GM19395 (cell line): ENCODE measurements around the gene ABCB11.

Experiments
- ATAC-seq: cut with Tn5 transposase; IDR thresholded peaks from one replicate; pipeline ENCODE4 v1.9.1; 2021; ENCODE audit warnings: mild to moderate bottlenecking, moderate library complexity; ENCODE audit not compliant: unreplicated experiment

The ABCB11 gene

DNA sequence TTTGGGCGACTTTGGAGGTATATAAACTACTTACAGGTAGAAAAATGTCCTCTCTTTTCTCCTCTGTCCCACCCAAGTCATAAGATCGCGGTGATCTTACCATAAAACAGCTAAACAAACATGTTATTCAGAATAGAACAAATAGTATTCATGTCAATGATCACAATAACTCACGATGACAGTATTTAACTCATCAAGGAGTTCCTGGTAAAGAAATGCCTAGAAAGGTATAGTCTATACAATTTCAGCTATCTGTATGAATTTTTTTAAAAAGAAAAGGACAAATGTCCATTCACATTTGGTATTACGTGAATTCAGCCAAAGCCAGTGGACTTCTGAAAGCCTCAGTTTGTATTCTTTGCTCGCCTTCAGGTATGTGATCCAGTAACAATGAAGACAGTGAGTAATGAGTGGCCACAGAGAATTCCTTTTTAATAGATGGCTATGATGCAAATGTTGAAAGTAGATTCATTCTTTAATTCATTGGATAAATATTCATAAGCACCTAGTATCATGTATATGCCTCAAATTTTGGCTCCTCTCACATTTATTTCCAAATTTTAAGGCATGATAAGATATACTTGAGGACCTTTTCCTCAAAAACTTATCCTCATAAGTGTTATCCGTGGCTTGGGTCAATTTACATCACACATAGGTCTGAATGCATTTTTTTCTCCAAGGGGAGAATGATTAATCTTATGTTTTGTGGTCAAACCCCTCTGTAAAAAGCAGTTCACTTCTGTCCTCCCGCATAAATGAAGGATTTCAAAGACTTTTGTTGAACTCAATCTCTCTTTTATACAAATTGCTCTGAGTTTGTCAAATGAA lies 20.3 kb downstream of the ABCB11 start:
- no peak for ATAC-seq

DNA sequence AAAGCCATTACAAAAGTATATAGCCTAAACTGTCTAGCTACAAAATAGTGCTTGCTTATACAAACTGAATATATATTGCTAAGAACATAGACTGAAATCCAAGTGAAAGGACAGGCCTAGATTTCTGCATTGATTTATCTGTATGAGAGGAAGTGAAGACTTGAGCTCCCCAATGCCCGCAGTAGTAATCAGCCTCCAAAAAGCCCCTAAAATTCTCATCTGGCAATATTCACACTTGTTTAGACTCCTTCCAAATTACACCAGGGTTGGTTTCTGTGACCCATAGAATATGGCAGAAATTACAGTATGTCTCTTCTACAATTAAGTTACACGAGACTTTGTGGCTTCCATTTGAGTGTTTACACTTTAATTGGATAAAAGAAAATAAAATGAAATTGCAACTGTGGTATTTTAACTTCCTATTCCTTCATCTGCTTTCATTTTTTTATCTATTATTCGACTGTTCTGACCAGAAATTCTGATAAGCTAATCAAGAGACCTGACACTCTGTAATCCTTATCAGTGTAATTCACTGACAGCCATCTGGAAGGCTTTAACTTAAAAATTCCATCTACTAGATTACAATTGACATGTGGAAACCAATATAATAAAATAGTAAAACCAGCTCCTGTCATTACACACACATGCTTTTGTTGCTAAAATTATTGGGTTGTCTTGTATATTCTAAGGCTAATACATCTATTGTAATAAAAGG lies 21.1 kb downstream of the ABCB11 start:
- no peak for ATAC-seq

DNA sequence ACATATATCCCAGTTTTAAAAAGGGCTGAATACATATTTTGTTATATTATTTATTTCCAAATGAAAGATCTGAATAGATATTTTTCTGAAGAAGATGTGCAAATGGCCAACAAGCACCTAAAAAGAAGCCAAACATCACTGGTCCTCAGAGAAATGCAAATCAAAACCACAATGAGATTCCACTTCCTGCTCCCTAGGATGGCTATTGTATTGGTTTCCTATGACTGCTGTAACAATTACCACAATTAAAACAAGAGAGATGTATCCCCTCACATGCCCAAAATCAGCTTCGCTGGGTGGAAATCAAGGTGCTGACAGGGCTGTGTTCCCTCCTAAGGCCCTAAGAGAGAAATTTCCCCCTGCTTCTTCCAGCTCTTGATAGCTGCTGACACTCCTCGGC lies 23.2 kb downstream of the ABCB11 start:
- ATAC-seq, result no peak

DNA sequence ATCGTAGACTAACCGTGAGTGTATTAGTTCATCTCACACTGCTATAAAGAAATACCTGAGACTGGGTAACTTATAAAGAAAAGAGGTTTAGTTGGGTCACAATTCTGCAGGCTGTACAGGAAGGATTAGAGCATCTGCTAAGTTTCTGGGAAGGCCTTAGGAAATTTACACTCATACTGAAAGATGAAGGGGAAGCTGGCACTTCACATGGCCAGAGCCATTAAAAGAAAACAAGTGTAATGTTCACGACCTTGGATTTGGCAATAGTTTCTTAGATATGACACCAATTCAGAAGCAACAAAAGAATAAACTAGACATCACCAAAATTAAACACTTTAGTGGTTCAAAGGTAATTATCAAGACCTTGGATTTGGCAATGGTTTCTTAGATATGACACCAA lies 23.8 kb downstream of the ABCB11 start:
- ATAC-seq, result no peak

DNA sequence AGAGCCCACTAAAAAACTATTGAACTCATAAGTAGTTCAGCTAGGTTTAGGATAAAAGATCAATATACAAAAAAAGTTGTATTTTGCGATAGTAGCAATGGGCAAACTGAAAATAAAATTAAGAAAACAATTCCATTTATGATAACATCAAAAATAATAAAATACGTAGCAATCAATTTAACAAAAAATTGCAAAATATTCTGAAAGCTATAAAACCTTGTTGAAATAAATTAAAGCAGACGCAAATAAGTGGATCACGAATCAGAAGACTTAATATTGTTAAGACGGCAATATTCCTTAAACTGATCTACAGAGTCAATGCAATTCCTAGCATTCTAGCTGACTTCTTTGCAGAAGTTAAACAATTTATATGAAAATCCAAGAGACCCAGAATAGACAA lies 24.5 kb downstream of the ABCB11 start:
- ATAC-seq, result no peak

DNA sequence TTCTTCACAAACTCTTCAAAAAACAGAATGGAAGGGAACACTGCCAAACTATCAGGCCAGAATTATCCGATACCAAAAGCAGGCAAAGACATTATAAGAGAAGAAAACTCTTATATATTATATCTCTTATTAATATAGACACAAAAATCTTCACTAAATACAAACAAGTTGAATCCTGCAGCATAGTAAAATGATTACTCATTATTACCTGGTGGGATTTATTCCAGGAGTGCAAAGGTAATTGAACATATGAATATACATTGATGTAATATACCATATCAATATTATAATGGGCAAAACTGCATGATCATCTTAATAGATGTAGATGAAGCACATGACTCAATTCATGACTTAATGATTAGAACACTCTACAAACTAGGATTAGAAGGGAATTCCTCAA lies 25.1 kb downstream of the ABCB11 start:
- no peak for ATAC-seq

DNA sequence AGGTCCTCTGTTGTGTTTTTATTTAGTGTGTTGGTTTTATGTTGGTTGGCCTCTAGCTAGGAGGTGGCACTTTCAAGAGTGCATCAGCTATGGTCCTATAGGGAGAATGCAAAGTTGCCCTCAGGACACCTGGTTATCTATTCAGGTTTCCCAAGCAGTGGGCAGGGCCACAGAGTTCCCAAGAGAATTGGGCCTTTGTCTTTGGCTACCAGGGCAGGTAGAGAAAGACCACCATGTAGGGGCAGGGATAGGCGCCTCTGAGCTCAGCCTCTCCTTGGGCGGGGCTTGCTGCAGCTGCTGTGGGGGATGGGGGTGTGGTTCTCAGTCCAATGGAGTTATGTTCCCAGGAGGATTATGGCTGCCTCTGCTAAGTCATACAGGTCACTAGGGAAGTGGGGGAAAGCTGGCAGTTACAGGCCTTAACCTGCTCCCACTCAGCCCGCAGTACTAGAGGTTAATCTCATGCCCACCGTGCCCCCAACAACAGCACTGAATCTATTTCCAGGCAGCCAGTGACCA lies 26.0 kb downstream of the ABCB11 start:
- no peak for ATAC-seq

DNA sequence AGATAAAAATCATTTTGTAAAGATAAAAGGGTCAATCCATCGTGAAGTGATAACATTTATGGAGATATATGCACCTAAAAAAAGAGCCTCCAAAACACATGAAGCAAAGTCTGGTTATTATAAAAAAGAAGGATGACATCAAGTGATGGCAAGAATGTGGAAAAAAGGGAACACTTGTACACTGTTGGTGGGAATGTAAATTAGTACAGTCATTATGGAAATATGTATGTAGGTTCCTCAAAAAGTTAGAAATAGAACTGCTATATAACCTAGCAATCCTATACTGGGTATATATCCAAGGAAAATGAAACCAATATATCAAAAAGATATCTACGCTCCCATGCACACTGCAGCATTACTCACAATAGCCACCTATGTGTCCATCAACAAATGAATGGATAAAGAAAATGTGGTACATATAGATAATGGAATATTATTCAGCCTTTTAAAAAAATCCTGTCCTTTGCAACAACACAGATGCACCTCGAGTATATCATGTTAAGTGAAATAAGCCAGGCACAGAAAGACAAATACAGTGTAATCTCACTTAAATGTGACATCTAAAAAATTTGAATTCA lies 28.9 kb downstream of the ABCB11 start:
- no peak for ATAC-seq

DNA sequence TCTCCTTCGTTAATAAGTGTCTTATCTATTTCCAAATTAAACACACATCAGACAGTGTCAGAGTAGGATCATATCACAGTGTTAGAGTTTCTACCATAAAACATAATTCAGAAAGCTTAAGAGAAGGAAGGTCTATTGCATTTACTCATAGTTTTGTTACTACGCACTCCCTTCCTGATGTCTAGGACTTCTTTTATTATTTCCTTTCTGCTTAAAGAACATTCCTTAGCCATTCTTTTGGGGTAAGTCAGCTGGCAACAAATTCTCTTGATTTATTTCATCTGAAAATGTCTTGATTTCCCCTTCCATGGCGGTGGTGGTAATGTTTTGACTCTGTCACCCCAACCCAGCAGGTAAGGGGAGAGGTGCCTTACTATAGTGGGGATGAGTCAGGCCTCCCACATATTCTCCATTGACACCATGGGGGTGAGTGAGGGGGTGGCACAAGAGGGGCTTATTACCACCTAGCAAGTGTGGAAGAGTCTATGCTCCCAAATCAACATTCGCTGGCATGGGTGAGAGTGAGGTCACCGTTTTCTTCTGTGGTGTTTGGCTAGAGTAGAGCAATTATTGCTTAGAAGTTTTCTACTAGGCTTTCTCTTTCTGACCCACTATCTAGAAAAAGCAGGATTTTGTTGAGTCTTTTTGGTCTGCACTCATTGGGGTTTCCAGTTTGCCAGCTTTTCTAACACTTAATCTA lies 29.9 kb downstream of the ABCB11 start:
- no peak for ATAC-seq

DNA sequence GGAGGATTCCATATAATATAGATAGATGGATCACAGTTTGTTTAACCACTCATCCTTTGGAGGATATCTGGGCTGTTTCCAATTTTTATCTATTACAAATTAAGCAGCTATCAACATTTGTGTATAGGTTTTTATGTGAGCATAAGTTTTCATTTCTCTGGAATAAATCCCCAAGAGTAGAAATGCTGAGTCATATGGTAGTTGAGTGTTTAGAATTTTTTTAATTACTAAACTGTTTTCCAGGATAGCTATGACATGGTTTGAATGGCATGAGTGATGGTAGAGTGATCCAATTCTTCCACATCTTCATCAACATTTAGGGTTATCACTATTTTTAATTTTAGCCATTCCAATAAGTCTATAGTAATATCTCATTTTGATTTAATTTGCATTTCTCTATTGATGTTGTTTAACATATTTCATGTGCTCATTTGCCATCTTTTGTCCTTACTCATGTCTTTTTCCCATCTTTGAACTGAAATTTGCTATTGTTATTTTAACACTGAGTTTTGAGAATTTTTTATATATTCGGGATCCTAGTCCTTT lies 31.4 kb downstream of the ABCB11 start:
- ATAC-seq, result no peak

DNA sequence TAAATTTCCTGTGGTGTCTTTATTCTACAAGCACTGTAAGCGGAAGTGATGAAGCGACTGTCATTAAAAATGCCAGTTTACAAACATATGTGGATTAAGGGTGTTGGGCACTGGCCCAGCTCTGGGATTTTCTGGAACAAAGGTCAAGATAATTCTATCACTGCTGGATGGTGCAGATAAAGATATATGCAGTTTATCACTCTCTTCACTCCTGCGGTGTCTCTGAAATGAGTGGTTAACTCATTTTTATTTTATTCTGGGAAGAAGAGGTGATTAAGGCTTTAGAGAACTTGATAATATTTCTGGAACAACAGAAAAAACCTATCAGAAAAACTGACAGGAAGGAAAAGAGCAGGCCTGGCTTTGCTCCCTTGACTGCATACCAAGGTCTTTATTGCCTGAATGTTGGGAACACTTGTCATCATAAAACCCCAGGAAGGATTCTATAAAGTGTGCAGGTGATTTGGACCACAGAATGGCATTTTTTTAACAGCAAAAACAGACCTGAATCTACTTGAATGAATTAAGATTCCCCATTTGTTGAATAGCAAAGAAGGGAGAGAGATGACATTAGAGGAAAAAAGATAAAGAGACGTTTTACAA lies 32.4 kb downstream of the ABCB11 start:
- ATAC-seq, result no peak

DNA sequence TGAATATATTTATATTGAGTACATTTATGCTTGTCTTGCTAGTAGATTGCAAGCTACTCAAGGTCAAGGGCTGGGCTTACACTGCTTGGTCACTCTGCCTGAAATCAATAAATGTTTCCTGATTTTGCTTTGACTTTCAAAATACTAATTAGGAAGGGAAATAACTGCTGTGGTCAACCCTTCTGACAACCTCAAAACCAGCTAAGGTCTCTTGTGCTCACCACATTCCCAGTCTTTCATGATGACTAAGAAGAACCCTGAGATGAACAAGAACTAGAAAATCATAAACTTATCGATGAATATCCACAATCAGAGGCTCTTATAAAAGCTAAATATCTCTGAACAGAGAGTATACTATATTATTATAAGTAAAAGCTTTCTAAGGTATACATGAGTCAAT lies 33.3 kb downstream of the ABCB11 start:
- ATAC-seq, result no peak

DNA sequence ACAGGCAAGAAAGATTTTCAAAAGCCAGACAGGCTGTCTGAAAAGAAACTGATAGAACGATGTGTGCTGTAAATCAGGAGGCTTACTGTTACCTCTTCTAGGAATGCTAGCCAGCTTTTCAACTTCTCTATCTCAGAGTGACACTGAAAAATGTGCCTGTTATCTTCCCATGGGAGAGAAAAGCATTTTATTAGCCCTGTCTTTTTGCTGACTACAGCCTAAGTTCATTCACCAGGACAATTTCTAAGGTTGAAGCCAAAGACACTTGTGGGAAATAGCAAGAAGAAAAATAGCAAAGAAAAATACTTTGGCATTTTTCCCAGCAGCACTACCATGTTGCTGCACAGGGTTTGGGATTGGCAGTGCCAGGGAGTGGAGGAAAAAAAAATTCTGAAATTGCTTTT lies 34.0 kb downstream of the ABCB11 start:
- no peak for ATAC-seq

DNA sequence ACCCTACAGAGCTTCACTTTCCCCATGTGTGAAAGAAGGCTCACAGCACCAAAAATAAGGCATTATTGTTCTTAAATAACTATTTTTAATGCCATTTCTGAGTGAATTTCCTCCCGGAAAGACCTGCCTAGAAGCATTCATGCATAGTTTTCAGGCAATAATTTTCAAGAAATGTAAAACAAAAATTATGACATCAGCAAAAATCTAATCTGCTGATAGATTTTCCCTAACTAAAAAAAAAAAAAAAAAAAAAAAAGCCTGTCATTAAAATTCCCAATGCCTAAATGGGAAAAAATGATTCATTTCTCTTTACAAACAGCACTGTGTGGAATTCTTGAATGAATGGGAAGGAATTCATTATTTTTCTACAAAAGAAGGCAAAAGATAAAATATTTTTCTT lies 35.4 kb downstream of the ABCB11 start:
- ATAC-seq, result no peak

DNA sequence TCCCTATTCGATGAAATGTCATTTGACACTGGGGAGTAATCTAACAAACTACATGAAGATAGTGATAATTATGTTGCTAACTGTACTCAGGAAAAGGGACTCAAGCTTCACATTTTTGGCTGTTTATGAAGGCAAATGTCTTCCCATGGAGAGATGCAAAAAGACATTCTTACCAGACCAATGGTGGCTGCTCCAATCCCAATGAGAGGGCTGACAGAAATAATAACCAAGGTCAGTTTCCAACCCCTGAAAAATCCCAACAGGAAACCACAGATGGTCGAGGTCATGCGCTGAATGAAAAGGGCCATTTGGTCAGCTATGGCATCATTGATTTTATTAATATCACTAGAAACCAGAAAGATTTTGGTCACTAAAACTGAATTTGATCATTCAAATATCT lies 37.6 kb downstream of the ABCB11 start:
- ATAC-seq, result no peak

DNA sequence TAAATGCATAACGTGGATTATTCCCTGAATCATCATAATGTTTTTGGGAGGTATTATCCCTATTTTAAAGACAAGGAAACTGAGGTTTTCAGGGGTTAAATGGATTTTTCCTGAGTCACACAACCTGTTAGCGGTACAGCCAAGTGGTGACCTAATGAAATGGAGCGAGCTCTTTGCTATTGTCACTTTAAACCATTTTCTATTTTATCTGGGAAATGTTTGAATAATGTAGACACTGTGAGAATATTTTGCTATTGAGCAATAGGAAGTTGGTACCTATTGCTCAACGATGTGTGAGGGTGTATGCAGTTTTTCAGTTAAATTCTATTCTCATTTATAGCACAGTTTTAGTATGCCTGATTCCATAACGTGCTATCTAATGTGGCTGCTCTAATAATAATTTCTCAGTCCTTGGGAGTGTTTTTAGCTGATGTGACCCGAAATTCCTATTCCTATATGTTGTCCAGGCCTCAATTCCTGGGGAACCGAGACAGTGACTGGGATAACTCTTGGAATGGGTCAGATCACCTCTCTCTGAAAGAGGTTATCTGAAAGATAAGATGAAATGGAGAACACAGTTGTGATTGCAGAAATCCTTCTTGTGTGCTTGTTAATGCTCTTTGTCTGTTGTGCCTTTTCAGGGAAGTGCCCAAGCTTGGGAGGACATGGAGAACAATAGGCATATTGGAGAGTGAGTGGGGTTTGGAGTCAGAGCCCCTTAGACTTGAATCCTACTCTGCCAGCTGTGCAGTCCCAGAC lies 38.4 kb downstream of the ABCB11 start:
- no peak for ATAC-seq

DNA sequence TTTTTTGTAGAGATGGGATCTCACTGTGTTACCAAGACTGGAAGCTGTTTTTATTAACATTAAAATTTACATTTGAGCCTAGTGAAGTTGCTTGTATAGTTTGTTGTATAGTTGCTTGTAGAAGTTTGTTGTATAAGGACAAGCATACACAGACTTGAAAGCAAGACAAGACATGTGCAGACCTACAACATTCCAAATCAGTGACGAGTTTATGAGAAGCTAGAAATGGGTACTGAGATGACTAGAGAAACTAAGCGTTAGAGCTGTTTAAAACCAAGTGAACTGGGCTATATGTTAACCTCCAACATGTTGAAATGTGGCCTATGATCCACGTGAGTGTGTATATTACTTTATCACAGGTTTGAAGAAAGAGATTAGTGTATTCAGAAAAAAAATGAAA lies 39.1 kb downstream of the ABCB11 start:
- no peak for ATAC-seq

DNA sequence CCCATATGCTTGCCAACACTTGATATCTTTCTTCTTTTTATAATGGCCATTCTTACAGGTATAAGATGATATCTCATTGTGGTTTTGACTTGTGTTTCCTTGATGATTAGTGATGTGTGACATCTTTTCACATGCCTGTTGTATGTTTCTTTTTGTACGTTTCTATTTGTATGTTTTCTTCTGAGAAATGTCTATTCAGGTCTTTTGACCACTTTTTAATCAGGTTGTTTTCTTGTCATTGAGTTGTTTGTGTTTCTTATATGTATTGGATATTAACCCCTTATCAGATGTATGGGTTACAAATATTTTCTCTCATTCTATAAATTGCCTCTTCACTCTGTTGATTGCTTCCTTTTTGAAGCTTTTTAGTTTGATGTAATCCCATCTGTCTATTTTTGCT lies 42.4 kb downstream of the ABCB11 start:
- ATAC-seq, result no peak

DNA sequence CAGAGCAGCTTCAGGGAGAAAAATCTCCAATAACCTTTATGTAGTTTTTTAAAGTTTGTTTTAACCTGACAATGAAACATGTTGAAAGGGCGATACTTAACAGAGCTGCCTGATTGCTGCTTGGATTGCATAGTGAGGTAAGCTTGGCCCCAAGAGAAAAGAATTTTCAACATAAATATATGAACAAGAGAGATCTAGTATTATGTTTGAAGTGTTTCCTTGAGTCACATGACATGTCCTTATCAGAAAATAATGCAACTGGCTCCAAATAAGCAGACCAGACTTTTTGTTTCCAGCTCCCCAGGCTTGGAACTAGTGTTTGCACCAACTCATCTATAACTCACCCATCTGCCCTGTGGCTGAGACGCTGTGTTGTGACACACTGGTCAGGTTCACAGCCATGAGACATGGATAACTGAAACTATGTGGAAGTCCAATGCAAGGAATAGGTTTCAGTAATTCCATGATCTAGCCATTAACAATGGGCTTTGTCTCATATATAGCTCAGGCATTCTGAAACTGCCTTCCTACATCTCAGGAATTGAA lies 44.7 kb downstream of the ABCB11 start:
- ATAC-seq, result no peak

DNA sequence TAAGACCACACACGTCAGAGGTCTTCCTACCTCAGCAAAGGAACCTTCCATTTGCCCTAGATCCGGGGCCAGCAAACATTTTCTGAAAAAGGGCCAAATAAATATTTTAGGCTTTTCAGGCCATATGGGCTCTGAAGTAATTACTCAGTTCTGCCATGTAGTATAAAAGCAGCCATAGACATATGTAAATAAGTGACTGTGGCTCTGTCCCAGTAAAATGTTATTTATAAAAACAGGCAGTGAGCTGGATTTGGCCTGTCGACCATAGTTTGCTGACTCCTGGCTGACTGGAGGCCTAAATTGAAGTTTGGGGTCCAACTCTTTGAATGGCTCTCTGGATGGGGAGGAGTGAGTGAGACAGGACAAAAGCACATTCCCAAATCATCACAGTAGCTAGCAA lies 49.5 kb downstream of the ABCB11 start:
- ATAC-seq, result no peak
